ENCODE data around the gene CD2BP2.
"Not testable (repeated sequence)": the region's sequence is repeated elsewhere in the genome, so short reads cannot be mapped to it uniquely, and the experiment has no call there.

DNA sequence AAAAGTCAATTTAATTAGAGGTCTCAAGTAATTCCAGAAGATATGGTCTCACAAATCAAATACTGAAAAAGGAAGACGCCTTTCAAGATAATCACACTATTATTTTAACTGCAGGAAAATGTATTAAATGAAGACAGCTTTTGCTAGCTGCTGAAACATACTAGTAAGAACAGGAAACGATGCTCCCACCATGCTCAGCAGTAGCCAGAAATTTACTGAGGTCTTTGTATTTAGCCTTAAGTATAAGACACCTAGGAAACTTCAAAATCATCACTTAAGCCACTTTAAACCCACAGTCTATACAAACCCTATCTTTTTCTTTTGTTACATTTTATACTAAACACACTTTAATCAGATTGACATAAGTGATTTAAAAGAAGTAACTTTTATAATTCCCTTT, 36.5 kb downstream of the CD2BP2 start:
- TF ChIP-seq, protein P1, sequence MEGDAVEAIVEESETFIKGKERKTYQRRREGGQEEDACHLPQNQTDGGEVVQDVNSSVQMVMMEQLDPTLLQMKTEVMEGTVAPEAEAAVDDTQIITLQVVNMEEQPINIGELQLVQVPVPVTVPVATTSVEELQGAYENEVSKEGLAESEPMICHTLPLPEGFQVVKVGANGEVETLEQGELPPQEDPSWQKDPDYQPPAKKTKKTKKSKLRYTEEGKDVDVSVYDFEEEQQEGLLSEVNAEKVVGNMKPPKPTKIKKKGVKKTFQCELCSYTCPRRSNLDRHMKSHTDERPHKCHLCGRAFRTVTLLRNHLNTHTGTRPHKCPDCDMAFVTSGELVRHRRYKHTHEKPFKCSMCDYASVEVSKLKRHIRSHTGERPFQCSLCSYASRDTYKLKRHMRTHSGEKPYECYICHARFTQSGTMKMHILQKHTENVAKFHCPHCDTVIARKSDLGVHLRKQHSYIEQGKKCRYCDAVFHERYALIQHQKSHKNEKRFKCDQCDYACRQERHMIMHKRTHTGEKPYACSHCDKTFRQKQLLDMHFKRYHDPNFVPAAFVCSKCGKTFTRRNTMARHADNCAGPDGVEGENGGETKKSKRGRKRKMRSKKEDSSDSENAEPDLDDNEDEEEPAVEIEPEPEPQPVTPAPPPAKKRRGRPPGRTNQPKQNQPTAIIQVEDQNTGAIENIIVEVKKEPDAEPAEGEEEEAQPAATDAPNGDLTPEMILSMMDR (IDR thresholded peaks at IDR 0.05) = not testable (repeated sequence)
- not testable (repeated sequence) for TF ChIP-seq POLR2A (IDR thresholded peaks at IDR 0.05)

All from adrenal gland (tissue), 5 donors.